ENCODE results near the gene ASB6. TPM values are rescaled to one million over a fixed set of nuclear protein-coding genes. Genes with fewer than 3 reads are reported as not detected.

Gene ASB6
- total RNA-seq, 2 donors from 2014 or later, result 15.8 to 18.5 TPM

GRCh38 chr9:129629251-129629820 lies 12.6 kb downstream of the ASB6 start:
- TF ChIP-seq, protein P1, sequence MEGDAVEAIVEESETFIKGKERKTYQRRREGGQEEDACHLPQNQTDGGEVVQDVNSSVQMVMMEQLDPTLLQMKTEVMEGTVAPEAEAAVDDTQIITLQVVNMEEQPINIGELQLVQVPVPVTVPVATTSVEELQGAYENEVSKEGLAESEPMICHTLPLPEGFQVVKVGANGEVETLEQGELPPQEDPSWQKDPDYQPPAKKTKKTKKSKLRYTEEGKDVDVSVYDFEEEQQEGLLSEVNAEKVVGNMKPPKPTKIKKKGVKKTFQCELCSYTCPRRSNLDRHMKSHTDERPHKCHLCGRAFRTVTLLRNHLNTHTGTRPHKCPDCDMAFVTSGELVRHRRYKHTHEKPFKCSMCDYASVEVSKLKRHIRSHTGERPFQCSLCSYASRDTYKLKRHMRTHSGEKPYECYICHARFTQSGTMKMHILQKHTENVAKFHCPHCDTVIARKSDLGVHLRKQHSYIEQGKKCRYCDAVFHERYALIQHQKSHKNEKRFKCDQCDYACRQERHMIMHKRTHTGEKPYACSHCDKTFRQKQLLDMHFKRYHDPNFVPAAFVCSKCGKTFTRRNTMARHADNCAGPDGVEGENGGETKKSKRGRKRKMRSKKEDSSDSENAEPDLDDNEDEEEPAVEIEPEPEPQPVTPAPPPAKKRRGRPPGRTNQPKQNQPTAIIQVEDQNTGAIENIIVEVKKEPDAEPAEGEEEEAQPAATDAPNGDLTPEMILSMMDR (IDR thresholded peaks at IDR 0.05), result no peak
- Histone ChIP-seq H3K4me3 (no peak overlapping the region), H3K9me3 (no peaks in the 10 kb centered on the region), H3K27me3 (no peaks in the 10 kb centered on the region), H3K4me1 (peaks cover 10% of the 10 kb centered on the region), H3K9ac (ENCODE audit: low read depth in 2 of 2, low read length in 2 of 2) (no peak overlapping the region), H3K27ac (no peak overlapping the region), H3K36me3 (no peaks in the 10 kb centered on the region)
- intact Hi-C loops (cut with DNase I), result no loop called here
- no peak for DNase-seq

GRCh38 chr9:129628709-129629108 lies 13.2 kb downstream of the ASB6 start:
- Histone ChIP-seq H3K27me3 (no peaks in the 10 kb centered on the region), H3K9me3 (no peaks in the 10 kb centered on the region), H3K9ac (ENCODE audit: low read depth in 2 of 2, low read length in 2 of 2) (no peak overlapping the region), H3K36me3 (no peaks in the 10 kb centered on the region), H3K4me3 (no peak overlapping the region), H3K4me1 (peaks cover 10% of the 10 kb centered on the region), H3K27ac (no peak overlapping the region)
- TF ChIP-seq, protein P1 (IDR thresholded peaks at IDR 0.05), result no peak
- intact Hi-C loops (cut with DNase I), result no loop called here
- DNase-seq, result no peak

- H3K27ac ChIP-seq, result peak overlapping the region; percentile 78
- no peaks in the 10 kb centered on the region for H3K9me3 ChIP-seq
- no peaks in the 10 kb centered on the region for H3K36me3 ChIP-seq
- peak overlapping the region; percentile 63 for H3K4me3 ChIP-seq
- intact Hi-C loops (cut with DNase I), result no loop called here
- TF ChIP-seq, protein P1 (IDR thresholded peaks at IDR 0.05), result no peak
- no peaks in the 10 kb centered on the region for H3K27me3 ChIP-seq
- H3K9ac ChIP-seq (ENCODE audit: low read depth in 2 of 2, low read length in 2 of 2), result peak overlapping the region in 1 of 2 donors; percentile 87
- peaks cover 10% of the 10 kb centered on the region for H3K4me1 ChIP-seq
- DNase-seq, result no peak
These were observed 14.2 kb downstream of the ASB6 start for GRCh38 chr9:129627556-129628440.

- peaks cover 10% of the 10 kb centered on the region for H3K4me1 ChIP-seq
- H3K27me3 ChIP-seq, result no peaks in the 10 kb centered on the region
- peak overlapping the region; percentile 63 for H3K4me3 ChIP-seq
- intact Hi-C loops (cut with DNase I), result no loop called here
- peak overlapping the region; percentile 87 to 89 for H3K9ac ChIP-seq (ENCODE audit: low read depth in 2 of 2, low read length in 2 of 2)
- H3K9me3 ChIP-seq, result no peaks in the 10 kb centered on the region
- H3K27ac ChIP-seq, result peak overlapping the region; percentile 78
- no peaks in the 10 kb centered on the region for H3K36me3 ChIP-seq
- TF ChIP-seq, protein P1 (IDR thresholded peaks at IDR 0.05), result no peak
- DNase-seq, result peak; percentile 53
These were observed 15.2 kb downstream of the ASB6 start for GRCh38 chr9:129626625-129627284.

- Histone ChIP-seq H3K27me3 (no peaks in the 10 kb centered on the region), H3K4me3 (peak within 1 kb of the TSS; percentile 63), H3K9ac (ENCODE audit: low read depth in 2 of 2, low read length in 2 of 2) (peak within 1 kb of the TSS; percentile 87 to 89), H3K4me1 (peaks cover 10% of the 10 kb centered on the region), H3K9me3 (no peaks in the 10 kb centered on the region), H3K36me3 (no peaks in the 10 kb centered on the region), H3K27ac (peak within 1 kb of the TSS; percentile 78)
- intact Hi-C loops (cut with DNase I), result no loop called here
- TF ChIP-seq, protein P1 (IDR thresholded peaks at IDR 0.05), result no peak
- DNase-seq, result peak; percentile 90
These were observed 15.8 kb downstream of the ASB6 start, which contains the start of gene NTMT1 for GRCh38 chr9:129626079-129626624. TSS of gene NTMT1 (plus strand) at chr9:129626163. CDS start at chr9:129632704, 6,541 bp downstream.
